IMR-90 (cell line): Measurements from ENCODE around the gene CFAP58. TPM values are rescaled to one million over a fixed set of nuclear protein-coding genes. Genes with fewer than 3 reads are reported as not detected.

Experiments
- ATAC-seq: fragments of 200-7000 bp; cut with Tn5 transposase; 2 replicates; pipeline ENCODE4 v1.9.1; 2020; ENCODE audit warnings: low read depth, mild to moderate bottlenecking, moderate library complexity
- BruUV-seq: library from RNA; stranded (reverse); fragments of 400-500 nt; replicated peaks from 2 replicates; lab custom pipeline; 2021; lab: Mats Ljungman, UMichigan
- CTCF ChIA-PET: fragments of 300-600 bp; formaldehyde crosslinking; extraction: SDS; loops from one replicate; lab custom pipeline; 2021; ENCODE audit warnings: antibody characterized with exemption; lab: Yijun Ruan, JAX
- POLR2A ChIA-PET: fragments of 300-600 bp; sonication (Branson Sonifier 250); formaldehyde crosslinking; loops from one replicate; lab custom pipeline; 2022; ENCODE audit warnings: antibody characterized with exemption; ENCODE audit not compliant: unreplicated experiment; lab: Charles Lee
- DNase-seq: peaks from one replicate; pipeline ENCODE4 v3.0.0; 2013
- H2AFZ ChIP-seq: replicated peaks from 2 replicates; pipeline ENCODE3; 2013; ENCODE audit warnings: low read length, mild to moderate bottlenecking; ENCODE audit not compliant: poor library complexity
- H2AK5ac ChIP-seq: 2 replicates; pipeline ENCODE4 v1.6.1; 2013; ENCODE audit warnings: low read depth, low read length, inconsistent platforms
- H2AK9ac ChIP-seq: replicated peaks from 2 replicates; pipeline ENCODE3; 2013; ENCODE audit warnings: mild to moderate bottlenecking, low read depth, low read length, moderate library complexity; ENCODE audit not compliant: poor library complexity
- H2BK120ac ChIP-seq: 2 replicates; pipeline ENCODE4 v1.6.1; 2013; ENCODE audit warnings: low read depth, low read length, inconsistent platforms
- H2BK15ac ChIP-seq: 3 replicates; pipeline ENCODE4 v1.6.1; 2013; ENCODE audit warnings: low read depth, low read length, inconsistent platforms
- H2BK20ac ChIP-seq: 2 replicates; pipeline ENCODE4 v1.6.1; 2013; ENCODE audit warnings: low read depth, mild to moderate bottlenecking, inconsistent platforms, low read length, moderate library complexity
- H2BK5ac ChIP-seq: 2 replicates; pipeline ENCODE4 v1.6.1; 2013; ENCODE audit warnings: mild to moderate bottlenecking, low read depth, low read length, inconsistent platforms; ENCODE audit not compliant: poor library complexity, severe bottlenecking
- H3K14ac ChIP-seq: replicated peaks from 2 replicates; pipeline ENCODE4 v1.6.1; 2013; ENCODE audit warnings: low read depth, low read length, inconsistent platforms
- H3K18ac ChIP-seq: 2 replicates; pipeline ENCODE4 v1.6.1; 2013; ENCODE audit warnings: low read depth, low read length, control low read depth
- H3K23ac ChIP-seq: 2 replicates; pipeline ENCODE4 v1.6.1; 2013; ENCODE audit warnings: low read depth, low read length, inconsistent platforms
- H3K27ac ChIP-seq: 2 replicates; pipeline ENCODE4 v1.5.1; 2013; ENCODE audit warnings: mild to moderate bottlenecking, control low read depth, low read length; ENCODE audit not compliant: insufficient read depth
- H3K27me3 ChIP-seq: 2 replicates; pipeline ENCODE4 v1.6.1; 2013; ENCODE audit warnings: low read length; ENCODE audit not compliant: control insufficient read depth, insufficient read depth
- H3K36me3 ChIP-seq: 2 replicates; pipeline ENCODE4 v1.6.1; 2013; ENCODE audit warnings: low read length, mixed read lengths; ENCODE audit not compliant: control insufficient read depth, insufficient read depth
- H3K4ac ChIP-seq: 2 replicates; pipeline ENCODE4 v1.6.1; 2013; ENCODE audit warnings: low read depth, low read length, inconsistent platforms
- H3K4me1 ChIP-seq: 2 replicates; pipeline ENCODE4 v1.6.1; 2013; ENCODE audit warnings: low read length, mixed read lengths; ENCODE audit not compliant: control insufficient read depth, insufficient read depth
- H3K4me2 ChIP-seq: 2 replicates; pipeline ENCODE4 v1.6.1; 2013; ENCODE audit warnings: low read depth, mild to moderate bottlenecking, control low read depth, low read length, moderate library complexity
- H3K4me3 ChIP-seq: 2 replicates; pipeline ENCODE4 v1.5.1; 2013; ENCODE audit warnings: low read depth, mild to moderate bottlenecking, control low read depth, low read length, moderate library complexity; ENCODE audit not compliant: insufficient read depth
- H3K56ac ChIP-seq: 2 replicates; pipeline ENCODE4 v1.6.1; 2013; ENCODE audit warnings: low read length, inconsistent platforms; ENCODE audit not compliant: insufficient read depth; ENCODE audit errors: extremely low read depth
- H3K79me1 ChIP-seq, 2 experiments: 2 replicates each; pipeline ENCODE4 v1.6.1; 2013; ENCODE audit warnings: low read length in 2 of 2, inconsistent platforms in 1 of 2, low read depth in 1 of 2
- H3K9ac ChIP-seq: 2 replicates; pipeline ENCODE4 v1.6.1; 2013; ENCODE audit warnings: low read depth, low read length, control low read depth
- H3K9me1 ChIP-seq: 2 replicates; pipeline ENCODE4 v1.6.1; 2013; ENCODE audit warnings: low read length, inconsistent platforms; ENCODE audit not compliant: insufficient read depth
- H3K9me3 ChIP-seq: 2 replicates; pipeline ENCODE4 v1.6.1; 2013; ENCODE audit warnings: low read length; ENCODE audit not compliant: control insufficient read depth, insufficient read depth
- H4K20me1 ChIP-seq: 2 replicates; pipeline ENCODE4 v1.6.1; 2013; ENCODE audit warnings: low read length, inconsistent platforms; ENCODE audit not compliant: insufficient read depth
- H4K5ac ChIP-seq: 2 replicates; pipeline ENCODE4 v1.6.1; 2013; ENCODE audit warnings: mild to moderate bottlenecking, low read depth, low read length, control low read depth
- H4K8ac ChIP-seq, 2 experiments: 2 replicates each; pipeline ENCODE4 v1.6.1; 2013; ENCODE audit warnings: low read depth in 2 of 2, low read length in 2 of 2, control low read depth in 1 of 2, inconsistent platforms in 1 of 2
- H4K91ac ChIP-seq: 2 replicates; pipeline ENCODE4 v1.6.1; 2013; ENCODE audit warnings: low read depth, low read length, inconsistent platforms; ENCODE audit not compliant: insufficient read depth
- BHLHE40 ChIP-seq: fragments of 150-350 bp; IDR thresholded peaks from 2 replicates; pipeline ENCODE4 v1.6.1; 2016; ENCODE audit warnings: mild to moderate bottlenecking, low read depth, low read length
- CEBPB ChIP-seq: IDR thresholded peaks from 2 replicates; pipeline ENCODE4 v1.6.1; 2012; ENCODE audit warnings: low read depth, low read length, improper control_type of control experiment
- CHD1 ChIP-seq: IDR thresholded peaks from 2 replicates; pipeline ENCODE4 v1.6.1; 2012; ENCODE audit warnings: low read depth, low read length, improper control_type of control experiment
- FOS ChIP-seq: fragments of 150-350 bp; IDR thresholded peaks from 2 replicates; pipeline ENCODE4 v1.6.1; 2016; ENCODE audit warnings: low read depth, low read length
- MAFK ChIP-seq: IDR thresholded peaks from 2 replicates; pipeline ENCODE4 v1.6.1; 2012; ENCODE audit warnings: low read depth, low read length, improper control_type of control experiment
- MAZ ChIP-seq: IDR thresholded peaks from 2 replicates; pipeline ENCODE4 v1.6.1; 2012; ENCODE audit warnings: low read depth, mild to moderate bottlenecking, low read length, improper control_type of control experiment, moderate library complexity, borderline replicate concordance
- MXI1 ChIP-seq: IDR thresholded peaks from 2 replicates; pipeline ENCODE4 v1.6.1; 2012; ENCODE audit warnings: low read depth, mild to moderate bottlenecking, low read length, moderate library complexity, borderline replicate concordance
- NFE2L2 ChIP-seq: fragments of 150-350 bp; IDR thresholded peaks from 2 replicates; pipeline ENCODE4 v1.6.1; 2016; ENCODE audit warnings: low read depth, mild to moderate bottlenecking, low read length
- POLR2A ChIP-seq: IDR thresholded peaks from 2 replicates; pipeline ENCODE4 v1.6.1; 2012; ENCODE audit warnings: mild to moderate bottlenecking, low read depth, low read length
- RAD21 ChIP-seq: IDR thresholded peaks from 2 replicates; pipeline ENCODE4 v1.6.1; 2012; ENCODE audit warnings: low read length, improper control_type of control experiment
- RCOR1 ChIP-seq: IDR thresholded peaks from 2 replicates; pipeline ENCODE4 v1.6.1; 2012; ENCODE audit warnings: mild to moderate bottlenecking, low read length, improper control_type of control experiment; ENCODE audit not compliant: insufficient replicate concordance
- RFX5 ChIP-seq: IDR thresholded peaks from 2 replicates; pipeline ENCODE4 v1.8.0; 2012; ENCODE audit warnings: low read depth, mild to moderate bottlenecking, low read length, moderate library complexity
- SMC3 ChIP-seq: fragments of 150-350 bp; IDR thresholded peaks from 2 replicates; pipeline ENCODE4 v1.6.1; 2016; ENCODE audit warnings: low read depth, mild to moderate bottlenecking, antibody characterized with exemption, low read length, moderate library complexity
- WGBS, 2 experiments: methylation state at CpG; one replicate each; pipeline versions ENCODE4 v1.1.5 to v1.1.7; 2013; ENCODE audit warnings: missing lambda C conversion rate in 2 of 2; ENCODE audit not compliant: insufficient read length in 1 of 2; ENCODE audit errors: extremely low coverage in 2 of 2; 5-methylcytosine and 5-hydroxymethylcytosine counted together
- dilution Hi-C: fragments of 300-500 bp; cut with HindIII; formaldehyde crosslinking; loops from one replicate; pipeline ENCODE4 v1.14.3; 2018; ENCODE audit warnings: low sequenced_read_pairs; ENCODE audit not compliant: unreplicated experiment
- in situ Hi-C: fragments of 300-500 bp; cut with MboI; formaldehyde crosslinking; loops from 3 replicates; pipeline ENCODE4 v1.14.3; 2019; ENCODE audit warnings: low sequenced_read_pairs, inconsistent platforms, mixed read lengths
- intact Hi-C: fragments of 100-400 bp; cut with micrococcal nuclease; formaldehyde crosslinking; loops from 2 replicates; pipeline ENCODE4 v1.10.0; 2022
- polyA plus RNA-seq, 3 experiments: library from polyadenylated mRNA; depleted of rRNA; stranded (reverse); fragments of >200 nt; gene quantifications; 2 replicates each; pipeline ENCODE4 v1.2.3, GENCODE V29; 2012; ENCODE audit warnings: low replicate concordance in 1 of 3
- total RNA-seq: library from RNA; depleted of rRNA; stranded (reverse); fragments of >200 nt; gene quantifications from 2 replicates; pipeline ENCODE4 v1.2.3, GENCODE V29; 2012
- TF ChIP-seq, protein P1 (sequence below): fragments of 150-350 bp; IDR thresholded peaks from 2 replicates; pipeline ENCODE4 v1.6.1; 2016; ENCODE audit warnings: low read depth, mild to moderate bottlenecking, low read length, moderate library complexity, borderline replicate concordance
- TF ChIP-seq, protein P2 (sequence below): conservative IDR thresholded peaks from 2 replicates; pipeline ENCODE4 v1.5.1; 2012; ENCODE audit warnings: mild to moderate bottlenecking, low read depth, low read length, improper control_type of control experiment
- TF ChIP-seq, protein P3 (sequence below): fragments of 150-350 bp; IDR thresholded peaks from 2 replicates; pipeline ENCODE4 v1.6.1; 2017; ENCODE audit warnings: mild to moderate bottlenecking, antibody characterized with exemption, low read length, low read depth

CFAP58 gene
- total and polyA plus RNA-seq, 2 of the 4 experiments (the other 2 are of a cell fraction) = 0.36 to 0.72 TPM

DNA sequence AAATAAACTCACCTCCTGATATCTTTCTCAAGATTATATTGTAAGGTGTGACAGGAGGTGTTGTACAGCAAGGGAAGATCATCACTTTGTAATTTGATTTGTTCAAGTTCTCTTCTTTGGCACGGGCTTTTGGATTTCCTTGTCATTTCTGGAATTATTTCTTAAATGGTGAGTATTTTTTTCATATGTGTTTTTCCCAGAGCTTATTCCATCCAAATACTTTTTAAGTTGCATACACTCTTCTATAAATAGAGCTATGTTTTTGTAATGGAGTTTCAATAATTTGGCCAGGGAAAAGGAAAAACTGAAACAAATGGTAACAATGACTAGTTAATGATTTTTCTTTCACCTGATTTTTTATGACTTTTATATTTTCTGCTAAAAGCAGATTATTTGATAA, 92.5 kb downstream of the CFAP58 start:
- Histone ChIP-seq H2AK9ac (no peak overlapping the region), H2BK120ac (no peak overlapping the region), H2BK5ac (no peak overlapping the region), H3K4me2 (no peak overlapping the region), H2AK5ac (no peak overlapping the region), H3K79me1 (no peaks in the 10 kb centered on the region), H3K56ac (no peak overlapping the region), H3K4me1 (peaks cover 2% of the 10 kb centered on the region; the same call in 1 of the 2 replicates), H3K27ac (no peak overlapping the region), H2BK15ac (no peak overlapping the region), H3K18ac (no peak overlapping the region), H3K23ac (no peak overlapping the region), H4K91ac (no peak overlapping the region), H3K9me1 (no peaks in the 10 kb centered on the region), H2AFZ (no peak overlapping the region), H3K27me3 (no peaks in the 10 kb centered on the region), H4K5ac (no peak overlapping the region), H4K20me1 (no peaks in the 10 kb centered on the region), H2BK20ac (no peak overlapping the region), H3K36me3 (no peaks in the 10 kb centered on the region), H3K9ac (no peak overlapping the region), H3K4me3 (no peak overlapping the region), H4K8ac (no peak overlapping the region), H3K14ac (no peak overlapping the region), H3K4ac (no peak overlapping the region), H3K9me3 (no peaks in the 10 kb centered on the region)
- TF ChIP-seq POLR2A (no peak), MAZ (no peak), FOS (no peak), CEBPB (no peak), NFE2L2 (no peak), RCOR1 (no peak), BHLHE40 (no peak), RFX5 (no peak), CHD1 (no peak), MAFK (no peak), SMC3 (no peak), MXI1 (no peak), RAD21 (no peak)
- TF ChIP-seq, protein P1, sequence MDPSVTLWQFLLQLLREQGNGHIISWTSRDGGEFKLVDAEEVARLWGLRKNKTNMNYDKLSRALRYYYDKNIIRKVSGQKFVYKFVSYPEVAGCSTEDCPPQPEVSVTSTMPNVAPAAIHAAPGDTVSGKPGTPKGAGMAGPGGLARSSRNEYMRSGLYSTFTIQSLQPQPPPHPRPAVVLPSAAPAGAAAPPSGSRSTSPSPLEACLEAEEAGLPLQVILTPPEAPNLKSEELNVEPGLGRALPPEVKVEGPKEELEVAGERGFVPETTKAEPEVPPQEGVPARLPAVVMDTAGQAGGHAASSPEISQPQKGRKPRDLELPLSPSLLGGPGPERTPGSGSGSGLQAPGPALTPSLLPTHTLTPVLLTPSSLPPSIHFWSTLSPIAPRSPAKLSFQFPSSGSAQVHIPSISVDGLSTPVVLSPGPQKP = no peak
- TF ChIP-seq, protein P2, sequence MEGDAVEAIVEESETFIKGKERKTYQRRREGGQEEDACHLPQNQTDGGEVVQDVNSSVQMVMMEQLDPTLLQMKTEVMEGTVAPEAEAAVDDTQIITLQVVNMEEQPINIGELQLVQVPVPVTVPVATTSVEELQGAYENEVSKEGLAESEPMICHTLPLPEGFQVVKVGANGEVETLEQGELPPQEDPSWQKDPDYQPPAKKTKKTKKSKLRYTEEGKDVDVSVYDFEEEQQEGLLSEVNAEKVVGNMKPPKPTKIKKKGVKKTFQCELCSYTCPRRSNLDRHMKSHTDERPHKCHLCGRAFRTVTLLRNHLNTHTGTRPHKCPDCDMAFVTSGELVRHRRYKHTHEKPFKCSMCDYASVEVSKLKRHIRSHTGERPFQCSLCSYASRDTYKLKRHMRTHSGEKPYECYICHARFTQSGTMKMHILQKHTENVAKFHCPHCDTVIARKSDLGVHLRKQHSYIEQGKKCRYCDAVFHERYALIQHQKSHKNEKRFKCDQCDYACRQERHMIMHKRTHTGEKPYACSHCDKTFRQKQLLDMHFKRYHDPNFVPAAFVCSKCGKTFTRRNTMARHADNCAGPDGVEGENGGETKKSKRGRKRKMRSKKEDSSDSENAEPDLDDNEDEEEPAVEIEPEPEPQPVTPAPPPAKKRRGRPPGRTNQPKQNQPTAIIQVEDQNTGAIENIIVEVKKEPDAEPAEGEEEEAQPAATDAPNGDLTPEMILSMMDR = no peak
- TF ChIP-seq, protein P3, sequence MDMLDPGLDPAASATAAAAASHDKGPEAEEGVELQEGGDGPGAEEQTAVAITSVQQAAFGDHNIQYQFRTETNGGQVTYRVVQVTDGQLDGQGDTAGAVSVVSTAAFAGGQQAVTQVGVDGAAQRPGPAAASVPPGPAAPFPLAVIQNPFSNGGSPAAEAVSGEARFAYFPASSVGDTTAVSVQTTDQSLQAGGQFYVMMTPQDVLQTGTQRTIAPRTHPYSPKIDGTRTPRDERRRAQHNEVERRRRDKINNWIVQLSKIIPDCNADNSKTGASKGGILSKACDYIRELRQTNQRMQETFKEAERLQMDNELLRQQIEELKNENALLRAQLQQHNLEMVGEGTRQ = no peak
- WGBS, 2 experiments = no CpG with 5 or more reads among the region's 1 CpG
- dilution Hi-C loops = no loop called here
- intact Hi-C loops = no loop called here
- in situ Hi-C loops = no loop called here
- BruUV-seq = no TSS peak
- DNase-seq (peak; percentile 4), ATAC-seq (no peak)
- POLR2A ChIA-PET = no interaction called here
- CTCF ChIA-PET = interaction anchor here (0.5 kb wide), 1 partner anchor 46 kb away, joined by 4 read pairs; no protein-coding TSS in a partner anchor
